Endothelial cell of umbilical vein (primary cell): ENCODE measurements around the gene FSD2. TPM values are rescaled to one million over a fixed set of nuclear protein-coding genes. Genes with fewer than 3 reads are reported as not detected.

ENCODE experiments used
- BruUV-seq: library from RNA; stranded (reverse); fragments of 400-500 nt; replicated peaks from 2 replicates; lab custom pipeline; 2021; lab: Mats Ljungman, UMichigan
- CTCF ChIA-PET: fragments of 300-600, 350-600 bp; sonication (Branson Sonifier 250); formaldehyde crosslinking; loops from one replicate; lab custom pipeline; 2021; ENCODE audit warnings: antibody characterized with exemption, inconsistent platforms; lab: Charles Lee
- POLR2A ChIA-PET: fragments of 300-600, 350-600 bp; sonication (Branson Sonifier 250); formaldehyde crosslinking; loops from one replicate; lab custom pipeline; 2021; ENCODE audit warnings: antibody characterized with exemption, inconsistent platforms; lab: Charles Lee
- DNase-seq: peaks from one replicate; pipeline ENCODE4 v3.0.0-alpha.2; 2011; ENCODE audit warnings: low read depth, low spot score
- FAIRE-seq: peaks from 2 replicates; lab custom pipeline; 2011; peaks lifted over from hg19 to GRCh38; lab: Jason Lieb, UNC
- H2AFZ ChIP-seq: 2 replicates; pipeline ENCODE4 v1.6.0; 2012; ENCODE audit warnings: low read depth, low read length, control low read depth, inconsistent platforms
- H3K27ac ChIP-seq: 2 replicates; pipeline ENCODE4 v1.5.1; 2011; ENCODE audit warnings: low read depth, mild to moderate bottlenecking, control low read depth, low read length, moderate library complexity; ENCODE audit not compliant: insufficient read depth
- H3K27me3 ChIP-seq, 2 experiments: 2 replicates each; pipeline versions ENCODE4 v1.6.0 to v1.6.1; 2011; ENCODE audit warnings: low read length in 2 of 2, mixed read lengths in 1 of 2; ENCODE audit not compliant: control insufficient read depth in 2 of 2, insufficient read depth in 2 of 2
- H3K36me3 ChIP-seq, 2 experiments: 2 replicates in 1 of 2; 3 replicates in 1 of 2; pipeline ENCODE4 v1.5.1; 2011; ENCODE audit warnings: low read length in 2 of 2, mild to moderate bottlenecking in 1 of 2, moderate library complexity in 1 of 2; ENCODE audit not compliant: control insufficient read depth in 2 of 2, insufficient read depth in 2 of 2; ENCODE audit errors: extremely low read depth in 1 of 2
- H3K4me1 ChIP-seq: 3 replicates; pipeline ENCODE4 v1.5.1; 2011; ENCODE audit warnings: mild to moderate bottlenecking, low read length; ENCODE audit not compliant: control insufficient read depth, insufficient read depth; ENCODE audit errors: extremely low read depth
- H3K4me2 ChIP-seq: 2 replicates; pipeline ENCODE4 v1.6.1; 2011; ENCODE audit warnings: low read length, control low read depth, mixed read lengths; ENCODE audit not compliant: insufficient read depth
- H3K4me3 ChIP-seq, 3 experiments: fragments of 200-600 bp in 1 of 3; sonication (generic), shearing (Covaris generic) in 1 of 3; replicated peaks in 1 of 3; 2 replicates each; pipeline ENCODE4 v1.5.1; 2011 to 2016; ENCODE audit warnings: control low read depth in 3 of 3, low read length in 3 of 3, mild to moderate bottlenecking in 2 of 3, inconsistent platforms in 1 of 3, low read depth in 1 of 3, moderate library complexity in 1 of 3; ENCODE audit not compliant: insufficient read depth in 1 of 3
- H3K79me2 ChIP-seq: 2 replicates; pipeline ENCODE4 v1.6.0; 2012; ENCODE audit warnings: low read length, inconsistent platforms; ENCODE audit not compliant: control insufficient read depth, insufficient read depth
- H3K9ac ChIP-seq: replicated peaks from 2 replicates; pipeline ENCODE3; 2011; ENCODE audit warnings: low read length, control low read depth; ENCODE audit not compliant: insufficient read depth; ENCODE audit errors: extremely low read depth
- H3K9me1 ChIP-seq: replicated peaks from 3 replicates; pipeline ENCODE4 v1.6.0; 2011; ENCODE audit warnings: mild to moderate bottlenecking, low read length; ENCODE audit not compliant: control insufficient read depth, insufficient read depth; ENCODE audit errors: extremely low read depth
- H3K9me3 ChIP-seq: replicated peaks from 2 replicates; pipeline ENCODE4 v1.5.1; 2012; ENCODE audit warnings: low read length, inconsistent platforms; ENCODE audit not compliant: control insufficient read depth, insufficient read depth
- H4K20me1 ChIP-seq: replicated peaks from 2 replicates; pipeline ENCODE3; 2011; ENCODE audit warnings: mild to moderate bottlenecking, low read length; ENCODE audit not compliant: control insufficient read depth, insufficient read depth; ENCODE audit errors: extremely low read depth
- EZH2 ChIP-seq: IDR thresholded peaks from 2 replicates; pipeline ENCODE4 v1.6.1; 2012; ENCODE audit warnings: borderline replicate concordance, low read depth, mild to moderate bottlenecking, moderate library complexity, low read length, inconsistent platforms; ENCODE audit not compliant: severe bottlenecking
- FOS ChIP-seq: IDR thresholded peaks from 2 replicates; pipeline ENCODE4 v1.6.1; 2011; ENCODE audit warnings: mild to moderate bottlenecking, low read length, moderate library complexity, borderline replicate concordance; ENCODE audit not compliant: insufficient read depth
- GATA2 ChIP-seq: IDR thresholded peaks from 2 replicates; pipeline ENCODE4 v1.7.0; 2011; ENCODE audit warnings: low read depth, mild to moderate bottlenecking, moderate library complexity, mixed read lengths, low read length; ENCODE audit not compliant: insufficient read length, insufficient read depth
- JUN ChIP-seq: IDR thresholded peaks from 2 replicates; pipeline ENCODE4 v1.6.1; 2011; ENCODE audit warnings: borderline replicate concordance, low read depth; ENCODE audit not compliant: insufficient read length, insufficient read depth
- MYC ChIP-seq: IDR thresholded peaks from one replicate; pipeline ENCODE4 v1.6.1; 2011; ENCODE audit warnings: mild to moderate bottlenecking, low read depth, low read length
- POLR2A ChIP-seq: IDR thresholded peaks from 2 replicates; pipeline ENCODE4 v1.6.1; 2012; ENCODE audit warnings: low read depth, mild to moderate bottlenecking, control low read depth, low read length
- POLR2AphosphoS5 ChIP-seq: IDR thresholded peaks from 2 replicates; pipeline ENCODE4 v1.6.1; 2012; ENCODE audit warnings: low read depth, mild to moderate bottlenecking, control low read depth, low read length, moderate library complexity; ENCODE audit not compliant: insufficient read depth
- dilution Hi-C: fragments of 300-500 bp; cut with MboI; formaldehyde crosslinking; loops from one replicate; pipeline ENCODE4 v1.15.0; 2019; ENCODE audit warnings: low sequenced_read_pairs; ENCODE audit not compliant: extremely low pct_ligation_motif_present
- intact Hi-C: fragments of 100-400 bp; cut with micrococcal nuclease; formaldehyde crosslinking; loops from one replicate; pipeline ENCODE4 v1.10.0; 2022
- polyA plus RNA-seq, 4 experiments: library from polyadenylated mRNA; depleted of rRNA in 3 of 4; stranded (reverse) in 3 of 4; unstranded in 1 of 4; fragments of >200 nt; gene quantifications; 2 replicates each; pipeline versions ENCODE4 v1.2.1 to v1.2.3, GENCODE V29; 2011 to 2012; ENCODE audit warnings: missing spikeins in 1 of 4
- total RNA-seq: library from RNA; stranded (reverse); gene quantifications from 2 replicates; pipeline ENCODE4 v1.2.3, GENCODE V29; 2021
- TF ChIP-seq, protein P1 (sequence below), 2 donors: IDR thresholded peaks; 1 replicate in 1 of 2; 2 replicates in 1 of 2; pipeline ENCODE4 v1.5.1; 2011; ENCODE audit warnings: low read length in 2 of 2, mild to moderate bottlenecking in 2 of 2, moderate library complexity in 2 of 2, control low read depth in 1 of 2, inconsistent platforms in 1 of 2, low read depth in 1 of 2; ENCODE audit not compliant: insufficient read depth in 1 of 2; ENCODE audit errors: extremely low read depth in 1 of 2
- TF ChIP-seq, protein P2 (sequence below): IDR thresholded peaks from 2 replicates; pipeline ENCODE4 v1.6.1; 2011; ENCODE audit not compliant: insufficient read depth, insufficient read length

FSD2 gene
- total and polyA plus RNA-seq, 2 donors (not counting 3 experiments of a cell fraction or from before 2014, with no cell fraction given) = not detected

DNA sequence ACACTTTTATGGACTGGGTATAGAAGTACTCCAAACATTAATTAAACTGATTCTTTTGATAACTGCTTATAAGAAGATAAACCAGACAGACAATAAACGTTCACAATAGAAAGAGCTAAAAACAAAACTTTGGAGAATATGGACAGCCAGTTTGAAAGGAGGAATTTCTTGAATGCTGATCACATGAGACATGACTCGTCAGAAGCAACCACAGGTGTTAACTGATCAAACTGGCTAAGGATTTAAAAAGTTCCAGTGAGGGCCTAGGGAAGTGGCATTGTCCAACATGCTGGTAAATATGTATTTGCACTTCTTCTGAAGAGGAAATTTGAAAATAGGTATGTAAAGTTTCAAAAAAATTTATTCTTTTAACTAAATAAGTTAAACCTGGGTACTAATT, 66.8 kb downstream of the FSD2 start:
- no peaks in the 10 kb centered on the region for H3K9me3 ChIP-seq
- H3K79me2 ChIP-seq = no peaks in the 10 kb centered on the region
- ChIA-PET POLR2A (interaction anchor here (0.6 kb wide), 1 partner anchor 545 kb away, joined by 6 read pairs; no protein-coding TSS in a partner anchor), CTCF (interaction anchor here (0.7 to 1.0 kb wide), 2 partner anchors 11 to 110 kb away, joined by 3 to 6 read pairs; no protein-coding TSS in a partner anchor)
- no peaks in the 10 kb centered on the region for H3K9me1 ChIP-seq
- H3K9ac ChIP-seq = no peak overlapping the region
- no peak for TF ChIP-seq JUN
- FAIRE-seq (no peak), DNase-seq (no peak)
- no TSS peak for BruUV-seq
- H3K4me3 ChIP-seq = no peak overlapping the region
- intact Hi-C loops = no loop called here
- H3K4me2 ChIP-seq = no peak overlapping the region
- dilution Hi-C loops = no loop called here
- H2AFZ ChIP-seq = no peak overlapping the region
- no peaks in the 10 kb centered on the region for H3K4me1 ChIP-seq
- no peaks in the 10 kb centered on the region for H3K36me3 ChIP-seq
- H3K27me3 ChIP-seq = no peaks in the 10 kb centered on the region
- H3K27ac ChIP-seq = no peak overlapping the region
- H4K20me1 ChIP-seq = no peaks in the 10 kb centered on the region

DNA sequence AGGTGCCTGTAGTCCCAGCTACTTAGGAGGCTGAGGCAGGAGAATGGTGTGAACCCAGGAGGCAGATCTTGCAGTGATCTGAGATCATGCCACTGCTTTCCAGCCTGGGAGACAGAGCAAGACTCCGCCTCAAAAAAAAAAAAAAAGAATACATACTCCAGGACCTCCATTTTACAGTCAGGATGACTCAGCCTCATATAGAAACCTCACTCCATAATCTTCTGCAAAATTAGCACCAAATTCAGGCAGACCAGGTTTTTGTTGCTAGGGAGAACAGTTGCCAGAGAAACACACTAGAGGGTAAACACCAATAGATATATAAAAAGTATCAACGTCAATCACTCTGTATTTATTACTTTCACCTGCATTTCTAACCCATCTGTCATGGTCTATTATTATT, 67.9 kb downstream of the FSD2 start:
- no peaks in the 10 kb centered on the region for H3K9me1 ChIP-seq
- H3K9ac ChIP-seq = no peak overlapping the region
- TF ChIP-seq GATA2 (no peak), MYC (no peak), POLR2AphosphoS5 (no peak), FOS (no peak), POLR2A (no peak), JUN (no peak), EZH2 (no peak)
- TF ChIP-seq, protein P1, sequence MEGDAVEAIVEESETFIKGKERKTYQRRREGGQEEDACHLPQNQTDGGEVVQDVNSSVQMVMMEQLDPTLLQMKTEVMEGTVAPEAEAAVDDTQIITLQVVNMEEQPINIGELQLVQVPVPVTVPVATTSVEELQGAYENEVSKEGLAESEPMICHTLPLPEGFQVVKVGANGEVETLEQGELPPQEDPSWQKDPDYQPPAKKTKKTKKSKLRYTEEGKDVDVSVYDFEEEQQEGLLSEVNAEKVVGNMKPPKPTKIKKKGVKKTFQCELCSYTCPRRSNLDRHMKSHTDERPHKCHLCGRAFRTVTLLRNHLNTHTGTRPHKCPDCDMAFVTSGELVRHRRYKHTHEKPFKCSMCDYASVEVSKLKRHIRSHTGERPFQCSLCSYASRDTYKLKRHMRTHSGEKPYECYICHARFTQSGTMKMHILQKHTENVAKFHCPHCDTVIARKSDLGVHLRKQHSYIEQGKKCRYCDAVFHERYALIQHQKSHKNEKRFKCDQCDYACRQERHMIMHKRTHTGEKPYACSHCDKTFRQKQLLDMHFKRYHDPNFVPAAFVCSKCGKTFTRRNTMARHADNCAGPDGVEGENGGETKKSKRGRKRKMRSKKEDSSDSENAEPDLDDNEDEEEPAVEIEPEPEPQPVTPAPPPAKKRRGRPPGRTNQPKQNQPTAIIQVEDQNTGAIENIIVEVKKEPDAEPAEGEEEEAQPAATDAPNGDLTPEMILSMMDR (IDR thresholded peaks at IDR 0.05; ENCODE audit: extremely low read depth in 1 of 2, insufficient read depth in 1 of 2, low read depth in 1 of 2, low read length in 2 of 2) = no peak
- TF ChIP-seq, protein P2, sequence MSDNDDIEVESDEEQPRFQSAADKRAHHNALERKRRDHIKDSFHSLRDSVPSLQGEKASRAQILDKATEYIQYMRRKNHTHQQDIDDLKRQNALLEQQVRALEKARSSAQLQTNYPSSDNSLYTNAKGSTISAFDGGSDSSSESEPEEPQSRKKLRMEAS = no peak
- no peak overlapping the region for H2AFZ ChIP-seq
- H3K27ac ChIP-seq = no peak overlapping the region
- no peak for DNase-seq
- H3K4me3 ChIP-seq = no peak overlapping the region
- H4K20me1 ChIP-seq = no peaks in the 10 kb centered on the region
- H3K36me3 ChIP-seq = no peaks in the 10 kb centered on the region
- ChIA-PET POLR2A (no interaction called here), CTCF (no interaction called here)
- dilution Hi-C loops (no loop called here), intact Hi-C loops (no loop called here)
- BruUV-seq = no TSS peak
- H3K9me3 ChIP-seq = no peaks in the 10 kb centered on the region
- H3K79me2 ChIP-seq = no peaks in the 10 kb centered on the region
- FAIRE-seq = no peak
- H3K4me1 ChIP-seq = no peaks in the 10 kb centered on the region
- H3K27me3 ChIP-seq = no peaks in the 10 kb centered on the region
- no peak overlapping the region for H3K4me2 ChIP-seq
